Right lobe of liver (tissue), 6 donors: ENCODE measurements around the gene COL1A1. TPM values are rescaled to one million over a fixed set of nuclear protein-coding genes. Genes with fewer than 3 reads are reported as not detected.

Experiments
- ATAC-seq, 4 donors: fragments of 200-7000 bp; cut with Tn5 transposase; one replicate each; pipeline ENCODE4 v1.9.1; 2020; ENCODE audit warnings: mild to moderate bottlenecking in 4 of 4, moderate library complexity in 4 of 4
- DNase-seq, 3 donors: peaks; one replicate each; pipeline ENCODE4 v3.0.0-alpha.2; 2020
- H3K27ac ChIP-seq, 3 donors: fragments of 200-600 bp; one replicate each; pipeline ENCODE4 v1.8.0; 2022
- H3K27me3 ChIP-seq, 2 donors: fragments of 200-600 bp; one replicate each; pipeline ENCODE4 v1.8.0; 2022
- H3K36me3 ChIP-seq, 4 donors: fragments of 200-600 bp; sonication (generic) in 1 of 4; one replicate each; pipeline versions ENCODE4 v1.5.1 to v1.8.0; 2017 to 2022; ENCODE audit warnings: control low read depth in 1 of 4
- H3K4me1 ChIP-seq, 4 donors: fragments of 200-600 bp; sonication (generic) in 1 of 4; one replicate each; pipeline versions ENCODE4 v1.5.1 to v1.8.0; 2017 to 2022; ENCODE audit warnings: control low read depth in 1 of 4
- H3K4me3 ChIP-seq, 3 donors: fragments of 200-600 bp; one replicate each; pipeline ENCODE4 v1.8.0; 2022
- H3K9me3 ChIP-seq, 4 donors: fragments of 200-600 bp; sonication (generic) in 1 of 4; one replicate each; pipeline versions ENCODE4 v1.5.1 to v1.8.0; 2017 to 2022; ENCODE audit warnings: control low read depth in 1 of 4
- CTCF ChIP-seq, 4 donors: fragments of 200-600 bp in 3 of 4; fragments of 450-650 bp in 1 of 4; IDR thresholded peaks; one replicate each; pipeline versions ENCODE4 v1.5.1 to v1.8.0; 2016 to 2022; ENCODE audit warnings: antibody characterized with exemption in 4 of 4, mild to moderate bottlenecking in 2 of 4
- POLR2A ChIP-seq: fragments of 450-650 bp; IDR thresholded peaks from one replicate; pipeline ENCODE4 v1.6.1; 2017; ENCODE audit warnings: antibody characterized with exemption, mild to moderate bottlenecking
- WGBS: methylation state at CpG from one replicate; pipeline ENCODE4 v1.1.6; 2018; ENCODE audit warnings: low coverage, low lambda C conversion rate; ENCODE audit not compliant: insufficient coverage; ENCODE audit errors: missing lambda C conversion rate; 5-methylcytosine and 5-hydroxymethylcytosine counted together
- intact Hi-C, 2 donors: fragments of 100-400 bp; cut with DNase I; formaldehyde crosslinking; loops; one replicate each; pipeline versions ENCODE4 v1.11.2 to v1.14.1; 2022
- total RNA-seq, 6 experiments: library from RNA; depleted of rRNA in 2 of 6; stranded (reverse); fragments of >200 nt in 2 of 6; fragmentation: NEBNext Ultra II Directional in 3 of 6; extraction: Animal tissue kit (Norgen Biotek cat#: 25700) in 3 of 6; gene quantifications; one replicate each; pipeline versions ENCODE4 v1.1.0 to v1.2.4, GENCODE V29; 2016 to 2023
- donor health status: DM: no; HTN: yes; CAD: no.
- donor health status: DM: no; HTN: no; CAD: no.
- donor health status: DM: no; HTN: no; CAD: no.
- donor health status: DM: no; HTN: yes; CAD: no.
- donor health status: DM: no; HTN: yes; CAD: no.

Gene COL1A1
- total RNA-seq, 6 experiments from 2014 or later, result 9.3 to 109 (median 34.7) TPM

GRCh38 chr17:50162466-50163254 is 38.8 kb downstream of the COL1A1 start:
- no peaks in the 10 kb centered on the region for H3K27me3 ChIP-seq
- ATAC-seq (no peak), DNase-seq (peak in 1 of 3 donors; percentile 44)
- no peak for TF ChIP-seq POLR2A
- no peak for TF ChIP-seq CTCF (IDR thresholded peaks at IDR 0.05)
- no peak overlapping the region for H3K27ac ChIP-seq
- 61% methylated on average over 8 of the region's 8 CpGs for WGBS
- H3K4me3 ChIP-seq, result no peak overlapping the region
- intact Hi-C loops, result loop anchor here (10.0 kb wide), 1 partner anchor 48 kb away; no protein-coding TSS in a partner anchor
- H3K9me3 ChIP-seq, result no peaks in the 10 kb centered on the region
- no peaks in the 10 kb centered on the region for H3K36me3 ChIP-seq
- peaks cover 0 to 4% (median 2%) of the 10 kb centered on the region in 4 donors for H3K4me1 ChIP-seq

GRCh38 chr17:50161911-50162288 is 39.5 kb downstream of the COL1A1 start:
- 28% methylated on average over 11 of the region's 16 CpGs for WGBS
- no peaks in the 10 kb centered on the region for H3K27me3 ChIP-seq
- ATAC-seq (no peak), DNase-seq (peak in 1 of 3 donors; percentile 31)
- H3K9me3 ChIP-seq, result no peaks in the 10 kb centered on the region
- H3K36me3 ChIP-seq, result no peaks in the 10 kb centered on the region
- TF ChIP-seq POLR2A, result no peak
- TF ChIP-seq CTCF (IDR thresholded peaks at IDR 0.05), result no peak
- no peak overlapping the region for H3K4me3 ChIP-seq
- intact Hi-C loops, result loop anchor here (10.0 kb wide), 1 partner anchor 47 kb away; no protein-coding TSS in a partner anchor
- H3K4me1 ChIP-seq, result peaks cover 0 to 4% (median 2%) of the 10 kb centered on the region in 4 donors
- H3K27ac ChIP-seq, result no peak overlapping the region

- TF ChIP-seq POLR2A (peak; percentile 18), CTCF (IDR thresholded peaks at IDR 0.05) (peak; percentile 94 to 97 (median 95))
- Histone ChIP-seq H3K36me3 (no peaks in the 10 kb centered on the region), H3K4me3 (peak overlapping the region; percentile 27 to 57 (median 49)), H3K27ac (no peak overlapping the region), H3K9me3 (no peaks in the 10 kb centered on the region), H3K4me1 (peaks cover 0 to 4% (median 2%) of the 10 kb centered on the region in 4 donors), H3K27me3 (no peaks in the 10 kb centered on the region)
- WGBS, result 4% methylated on average over 22 of the region's 53 CpGs
- intact Hi-C loops, result loop anchor here (10.0 kb wide), 1 partner anchor 46 kb away; no protein-coding TSS in a partner anchor
- DNase-seq (peak; percentile 91 to 93 (median 92)), ATAC-seq (peak; percentile 97 to 99 (median 98))
These were observed 40.2 kb downstream of the COL1A1 start for GRCh38 chr17:50161023-50161910.

- no peak for TF ChIP-seq POLR2A
- Histone ChIP-seq H3K4me1 (peaks cover 0 to 11% (median 2%) of the 10 kb centered on the region in 4 donors), H3K36me3 (no peaks in the 10 kb centered on the region), H3K4me3 (no peak overlapping the region), H3K27ac (no peak overlapping the region), H3K27me3 (no peaks in the 10 kb centered on the region), H3K9me3 (no peaks in the 10 kb centered on the region)
- ATAC-seq (no peak), DNase-seq (no peak)
- intact Hi-C loops, result no loop called here
- WGBS, result 22% methylated on average over 4 of the region's 4 CpGs
These were observed 43.5 kb downstream of the COL1A1 start for GRCh38 chr17:50157891-50158290.
